C4-2B (cell line): ENCODE data around the gene TRMT61B.

Experiments used
- ZFX ChIP-seq: fragments of 450-650 bp; IDR thresholded peaks from 2 replicates; pipeline ENCODE4 v1.6.1; 2017
- TF ChIP-seq, protein P1 (sequence below): fragments of 450-650 bp; conservative IDR thresholded peaks from 2 replicates; pipeline ENCODE4 v1.5.1; 2017; ENCODE audit warnings: mild to moderate bottlenecking

DNA sequence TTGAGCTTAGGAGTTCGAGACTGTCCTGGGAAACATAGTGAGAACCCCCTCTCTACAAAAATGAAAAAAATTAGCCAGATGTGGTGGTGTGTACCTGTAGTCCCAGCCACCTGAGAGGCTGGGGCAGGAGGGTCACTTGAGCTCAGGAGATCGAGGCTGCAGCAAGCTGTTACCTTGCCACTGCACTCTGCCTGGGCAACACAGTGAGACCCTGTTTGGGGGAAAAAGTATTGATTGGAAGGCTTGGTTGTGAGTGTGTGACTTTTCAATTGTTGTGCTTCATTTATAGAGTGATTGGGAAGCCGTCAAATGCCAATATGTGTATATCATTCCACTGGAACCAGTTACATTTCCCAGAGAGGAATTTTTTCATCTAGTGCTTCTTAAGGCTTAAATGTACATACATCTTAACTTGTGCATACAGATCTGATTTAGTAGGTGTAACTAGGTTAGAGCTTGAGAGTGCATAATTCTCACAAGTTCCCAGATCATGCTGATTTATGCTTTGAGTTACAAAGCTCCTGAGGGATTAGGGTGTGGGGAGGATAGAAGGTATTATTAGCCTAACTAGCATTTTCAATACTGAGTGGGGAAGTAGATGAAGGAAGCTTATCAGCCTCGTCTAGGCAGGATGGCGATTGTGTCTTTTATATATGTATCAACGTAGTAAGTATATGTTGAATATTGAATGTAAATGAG is 39.7 kb upstream of the TRMT61B start:
- TF ChIP-seq, protein P1, sequence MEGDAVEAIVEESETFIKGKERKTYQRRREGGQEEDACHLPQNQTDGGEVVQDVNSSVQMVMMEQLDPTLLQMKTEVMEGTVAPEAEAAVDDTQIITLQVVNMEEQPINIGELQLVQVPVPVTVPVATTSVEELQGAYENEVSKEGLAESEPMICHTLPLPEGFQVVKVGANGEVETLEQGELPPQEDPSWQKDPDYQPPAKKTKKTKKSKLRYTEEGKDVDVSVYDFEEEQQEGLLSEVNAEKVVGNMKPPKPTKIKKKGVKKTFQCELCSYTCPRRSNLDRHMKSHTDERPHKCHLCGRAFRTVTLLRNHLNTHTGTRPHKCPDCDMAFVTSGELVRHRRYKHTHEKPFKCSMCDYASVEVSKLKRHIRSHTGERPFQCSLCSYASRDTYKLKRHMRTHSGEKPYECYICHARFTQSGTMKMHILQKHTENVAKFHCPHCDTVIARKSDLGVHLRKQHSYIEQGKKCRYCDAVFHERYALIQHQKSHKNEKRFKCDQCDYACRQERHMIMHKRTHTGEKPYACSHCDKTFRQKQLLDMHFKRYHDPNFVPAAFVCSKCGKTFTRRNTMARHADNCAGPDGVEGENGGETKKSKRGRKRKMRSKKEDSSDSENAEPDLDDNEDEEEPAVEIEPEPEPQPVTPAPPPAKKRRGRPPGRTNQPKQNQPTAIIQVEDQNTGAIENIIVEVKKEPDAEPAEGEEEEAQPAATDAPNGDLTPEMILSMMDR, result no peak
- no peak for TF ChIP-seq ZFX
